Endothelial cell of umbilical vein (primary cell): ENCODE measurements around the gene SAXO1. TPM values are rescaled to one million over a fixed set of nuclear protein-coding genes. Genes with fewer than 3 reads are reported as not detected.

ENCODE experiments used
- BruUV-seq: library from RNA; stranded (reverse); fragments of 400-500 nt; replicated peaks from 2 replicates; lab custom pipeline; 2021; lab: Mats Ljungman, UMichigan
- CTCF ChIA-PET: fragments of 300-600, 350-600 bp; sonication (Branson Sonifier 250); formaldehyde crosslinking; loops from one replicate; lab custom pipeline; 2021; ENCODE audit warnings: antibody characterized with exemption, inconsistent platforms; lab: Charles Lee
- POLR2A ChIA-PET: fragments of 300-600, 350-600 bp; sonication (Branson Sonifier 250); formaldehyde crosslinking; loops from one replicate; lab custom pipeline; 2021; ENCODE audit warnings: antibody characterized with exemption, inconsistent platforms; lab: Charles Lee
- DNase-seq: peaks from one replicate; pipeline ENCODE4 v3.0.0-alpha.2; 2011; ENCODE audit warnings: low read depth, low spot score
- FAIRE-seq: peaks from 2 replicates; lab custom pipeline; 2011; peaks lifted over from hg19 to GRCh38; lab: Jason Lieb, UNC
- H2AFZ ChIP-seq: 2 replicates; pipeline ENCODE4 v1.6.0; 2012; ENCODE audit warnings: low read depth, low read length, control low read depth, inconsistent platforms
- H3K27ac ChIP-seq: 2 replicates; pipeline ENCODE4 v1.5.1; 2011; ENCODE audit warnings: low read depth, mild to moderate bottlenecking, control low read depth, low read length, moderate library complexity; ENCODE audit not compliant: insufficient read depth
- H3K27me3 ChIP-seq, 2 experiments: 2 replicates each; pipeline versions ENCODE4 v1.6.0 to v1.6.1; 2011; ENCODE audit warnings: low read length in 2 of 2, mixed read lengths in 1 of 2; ENCODE audit not compliant: control insufficient read depth in 2 of 2, insufficient read depth in 2 of 2
- H3K36me3 ChIP-seq, 2 experiments: 2 replicates in 1 of 2; 3 replicates in 1 of 2; pipeline ENCODE4 v1.5.1; 2011; ENCODE audit warnings: low read length in 2 of 2, mild to moderate bottlenecking in 1 of 2, moderate library complexity in 1 of 2; ENCODE audit not compliant: control insufficient read depth in 2 of 2, insufficient read depth in 2 of 2; ENCODE audit errors: extremely low read depth in 1 of 2
- H3K4me1 ChIP-seq: 3 replicates; pipeline ENCODE4 v1.5.1; 2011; ENCODE audit warnings: mild to moderate bottlenecking, low read length; ENCODE audit not compliant: control insufficient read depth, insufficient read depth; ENCODE audit errors: extremely low read depth
- H3K4me2 ChIP-seq: 2 replicates; pipeline ENCODE4 v1.6.1; 2011; ENCODE audit warnings: low read length, control low read depth, mixed read lengths; ENCODE audit not compliant: insufficient read depth
- H3K4me3 ChIP-seq, 3 experiments: fragments of 200-600 bp in 1 of 3; sonication (generic), shearing (Covaris generic) in 1 of 3; replicated peaks in 1 of 3; 2 replicates each; pipeline ENCODE4 v1.5.1; 2011 to 2016; ENCODE audit warnings: control low read depth in 3 of 3, low read length in 3 of 3, mild to moderate bottlenecking in 2 of 3, inconsistent platforms in 1 of 3, low read depth in 1 of 3, moderate library complexity in 1 of 3; ENCODE audit not compliant: insufficient read depth in 1 of 3
- H3K79me2 ChIP-seq: 2 replicates; pipeline ENCODE4 v1.6.0; 2012; ENCODE audit warnings: low read length, inconsistent platforms; ENCODE audit not compliant: control insufficient read depth, insufficient read depth
- H3K9ac ChIP-seq: replicated peaks from 2 replicates; pipeline ENCODE3; 2011; ENCODE audit warnings: low read length, control low read depth; ENCODE audit not compliant: insufficient read depth; ENCODE audit errors: extremely low read depth
- H3K9me1 ChIP-seq: replicated peaks from 3 replicates; pipeline ENCODE4 v1.6.0; 2011; ENCODE audit warnings: mild to moderate bottlenecking, low read length; ENCODE audit not compliant: control insufficient read depth, insufficient read depth; ENCODE audit errors: extremely low read depth
- H3K9me3 ChIP-seq: replicated peaks from 2 replicates; pipeline ENCODE4 v1.5.1; 2012; ENCODE audit warnings: low read length, inconsistent platforms; ENCODE audit not compliant: control insufficient read depth, insufficient read depth
- H4K20me1 ChIP-seq: replicated peaks from 2 replicates; pipeline ENCODE3; 2011; ENCODE audit warnings: mild to moderate bottlenecking, low read length; ENCODE audit not compliant: control insufficient read depth, insufficient read depth; ENCODE audit errors: extremely low read depth
- EZH2 ChIP-seq: IDR thresholded peaks from 2 replicates; pipeline ENCODE4 v1.6.1; 2012; ENCODE audit warnings: borderline replicate concordance, low read depth, mild to moderate bottlenecking, moderate library complexity, low read length, inconsistent platforms; ENCODE audit not compliant: severe bottlenecking
- FOS ChIP-seq: IDR thresholded peaks from 2 replicates; pipeline ENCODE4 v1.6.1; 2011; ENCODE audit warnings: mild to moderate bottlenecking, low read length, moderate library complexity, borderline replicate concordance; ENCODE audit not compliant: insufficient read depth
- GATA2 ChIP-seq: IDR thresholded peaks from 2 replicates; pipeline ENCODE4 v1.7.0; 2011; ENCODE audit warnings: low read depth, mild to moderate bottlenecking, moderate library complexity, mixed read lengths, low read length; ENCODE audit not compliant: insufficient read length, insufficient read depth
- JUN ChIP-seq: IDR thresholded peaks from 2 replicates; pipeline ENCODE4 v1.6.1; 2011; ENCODE audit warnings: borderline replicate concordance, low read depth; ENCODE audit not compliant: insufficient read length, insufficient read depth
- MYC ChIP-seq: IDR thresholded peaks from one replicate; pipeline ENCODE4 v1.6.1; 2011; ENCODE audit warnings: mild to moderate bottlenecking, low read depth, low read length
- POLR2A ChIP-seq: IDR thresholded peaks from 2 replicates; pipeline ENCODE4 v1.6.1; 2012; ENCODE audit warnings: low read depth, mild to moderate bottlenecking, control low read depth, low read length
- POLR2AphosphoS5 ChIP-seq: IDR thresholded peaks from 2 replicates; pipeline ENCODE4 v1.6.1; 2012; ENCODE audit warnings: low read depth, mild to moderate bottlenecking, control low read depth, low read length, moderate library complexity; ENCODE audit not compliant: insufficient read depth
- dilution Hi-C: fragments of 300-500 bp; cut with MboI; formaldehyde crosslinking; loops from one replicate; pipeline ENCODE4 v1.15.0; 2019; ENCODE audit warnings: low sequenced_read_pairs; ENCODE audit not compliant: extremely low pct_ligation_motif_present
- intact Hi-C: fragments of 100-400 bp; cut with micrococcal nuclease; formaldehyde crosslinking; loops from one replicate; pipeline ENCODE4 v1.10.0; 2022
- polyA plus RNA-seq, 4 experiments: library from polyadenylated mRNA; depleted of rRNA in 3 of 4; stranded (reverse) in 3 of 4; unstranded in 1 of 4; fragments of >200 nt; gene quantifications; 2 replicates each; pipeline versions ENCODE4 v1.2.1 to v1.2.3, GENCODE V29; 2011 to 2012; ENCODE audit warnings: missing spikeins in 1 of 4
- total RNA-seq: library from RNA; stranded (reverse); gene quantifications from 2 replicates; pipeline ENCODE4 v1.2.3, GENCODE V29; 2021
- TF ChIP-seq, protein P1 (sequence below): IDR thresholded peaks from 2 replicates; pipeline ENCODE4 v1.6.1; 2011; ENCODE audit not compliant: insufficient read depth, insufficient read length
- TF ChIP-seq, protein P2 (sequence below), 2 donors: IDR thresholded peaks; 1 replicate in 1 of 2; 2 replicates in 1 of 2; pipeline ENCODE4 v1.5.1; 2011; ENCODE audit warnings: low read length in 2 of 2, mild to moderate bottlenecking in 2 of 2, moderate library complexity in 2 of 2, control low read depth in 1 of 2, inconsistent platforms in 1 of 2, low read depth in 1 of 2; ENCODE audit not compliant: insufficient read depth in 1 of 2; ENCODE audit errors: extremely low read depth in 1 of 2

SAXO1 gene
- total and polyA plus RNA-seq, 2 donors (not counting 3 experiments of a cell fraction or from before 2014, with no cell fraction given) = not detected

GRCh38 chr9:18971404-18971803 lies 61.6 kb downstream of the SAXO1 start:
- Histone ChIP-seq H3K4me3 (no peak overlapping the region), H2AFZ (no peak overlapping the region), H4K20me1 (no peaks in the 10 kb centered on the region), H3K4me1 (no peaks in the 10 kb centered on the region), H3K9me1 (no peaks in the 10 kb centered on the region), H3K9me3 (no peaks in the 10 kb centered on the region), H3K27me3 (peaks cover 7 to 18% of the 10 kb centered on the region in 2 experiments), H3K27ac (no peak overlapping the region), H3K4me2 (no peak overlapping the region), H3K36me3 (no peaks in the 10 kb centered on the region), H3K9ac (no peak overlapping the region), H3K79me2 (no peaks in the 10 kb centered on the region)
- intact Hi-C loops = no loop called here
- dilution Hi-C loops = no loop called here
- POLR2A ChIA-PET = no interaction called here
- CTCF ChIA-PET = no interaction called here
- no TSS peak for BruUV-seq
- FAIRE-seq = no peak
- TF ChIP-seq, protein P1, sequence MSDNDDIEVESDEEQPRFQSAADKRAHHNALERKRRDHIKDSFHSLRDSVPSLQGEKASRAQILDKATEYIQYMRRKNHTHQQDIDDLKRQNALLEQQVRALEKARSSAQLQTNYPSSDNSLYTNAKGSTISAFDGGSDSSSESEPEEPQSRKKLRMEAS = no peak
- no peak for TF ChIP-seq MYC
- no peak for TF ChIP-seq FOS
- TF ChIP-seq JUN = no peak
- TF ChIP-seq, protein P2, sequence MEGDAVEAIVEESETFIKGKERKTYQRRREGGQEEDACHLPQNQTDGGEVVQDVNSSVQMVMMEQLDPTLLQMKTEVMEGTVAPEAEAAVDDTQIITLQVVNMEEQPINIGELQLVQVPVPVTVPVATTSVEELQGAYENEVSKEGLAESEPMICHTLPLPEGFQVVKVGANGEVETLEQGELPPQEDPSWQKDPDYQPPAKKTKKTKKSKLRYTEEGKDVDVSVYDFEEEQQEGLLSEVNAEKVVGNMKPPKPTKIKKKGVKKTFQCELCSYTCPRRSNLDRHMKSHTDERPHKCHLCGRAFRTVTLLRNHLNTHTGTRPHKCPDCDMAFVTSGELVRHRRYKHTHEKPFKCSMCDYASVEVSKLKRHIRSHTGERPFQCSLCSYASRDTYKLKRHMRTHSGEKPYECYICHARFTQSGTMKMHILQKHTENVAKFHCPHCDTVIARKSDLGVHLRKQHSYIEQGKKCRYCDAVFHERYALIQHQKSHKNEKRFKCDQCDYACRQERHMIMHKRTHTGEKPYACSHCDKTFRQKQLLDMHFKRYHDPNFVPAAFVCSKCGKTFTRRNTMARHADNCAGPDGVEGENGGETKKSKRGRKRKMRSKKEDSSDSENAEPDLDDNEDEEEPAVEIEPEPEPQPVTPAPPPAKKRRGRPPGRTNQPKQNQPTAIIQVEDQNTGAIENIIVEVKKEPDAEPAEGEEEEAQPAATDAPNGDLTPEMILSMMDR (IDR thresholded peaks at IDR 0.05; ENCODE audit: extremely low read depth in 1 of 2, insufficient read depth in 1 of 2, low read depth in 1 of 2, low read length in 2 of 2) = no peak
- no peak for TF ChIP-seq EZH2
- TF ChIP-seq POLR2A = no peak
- no peak for TF ChIP-seq GATA2
- no peak for TF ChIP-seq POLR2AphosphoS5
- DNase-seq = no peak
